Activated T-helper 1 cell treated with Interleukin-2 at 50 U/mL for 16 hours (primary cell): ENCODE data around the gene TP53AIP1.

ENCODE experiments used
- DNase-seq: peaks from one replicate; pipeline ENCODE4 v3.0.0-alpha.2; 2020; ENCODE audit warnings: low read depth

Gene TP53AIP1

GRCh38 chr11:128889657-128890213 lies 52.9 kb downstream of the TP53AIP1 start:
- no peak for DNase-seq

GRCh38 chr11:128888034-128888985 lies 54.4 kb downstream of the TP53AIP1 start:
- no peak for DNase-seq

- no peak for DNase-seq
Measured at GRCh38 chr11:128886406-128887124, 56.1 kb downstream of the TP53AIP1 start.
